Measurements from ENCODE around the gene NCOR2.
"Not testable (repeated sequence)": the region's sequence is repeated elsewhere in the genome, so short reads cannot be mapped to it uniquely, and the experiment has no call there.

NCOR2 gene

GRCh38 chr12:124601706-124602105 lies 34.3 kb upstream of the NCOR2 start:
- DNase-seq: peak in 1 of 56 donors; percentile 20

- DNase-seq: no peak
Observed at GRCh38 chr12:124599074-124599999, 31.9 kb upstream of the NCOR2 start.

- no peak for DNase-seq
Observed at GRCh38 chr12:124597041-124597440, 29.6 kb upstream of the NCOR2 start.

GRCh38 chr12:124595444-124595843 lies 28.0 kb upstream of the NCOR2 start:
- no peak for DNase-seq

GRCh38 chr12:124594851-124595250 lies 27.4 kb upstream of the NCOR2 start:
- no peak for DNase-seq

- no peak for DNase-seq
Observed at GRCh38 chr12:124593851-124594401, 26.5 kb upstream of the NCOR2 start.

GRCh38 chr12:124593176-124593575 lies 25.8 kb upstream of the NCOR2 start:
- DNase-seq: no peak

- DNase-seq: peak in 5 of 56 donors; percentile 8 to 20 (median 11)
Observed at GRCh38 chr12:124592481-124593160, 25.2 kb upstream of the NCOR2 start.

GRCh38 chr12:124592050-124592449 lies 24.6 kb upstream of the NCOR2 start:
- no peak for DNase-seq

GRCh38 chr12:124590447-124590846 lies 23.0 kb upstream of the NCOR2 start:
- no peak for DNase-seq

- peak in 11 of 56 donors; percentile 6 to 35 (median 17) for DNase-seq
Observed at GRCh38 chr12:124588751-124589267, 21.4 kb upstream of the NCOR2 start.

- DNase-seq: no peak
Observed at GRCh38 chr12:124588018-124588634, 20.7 kb upstream of the NCOR2 start.

- no peak for DNase-seq
Observed at GRCh38 chr12:124586756-124587155, 19.3 kb upstream of the NCOR2 start.

GRCh38 chr12:124584494-124584893 lies 17.1 kb upstream of the NCOR2 start:
- not testable (repeated sequence) for DNase-seq

GRCh38 chr12:124583854-124584253 lies 16.4 kb upstream of the NCOR2 start:
- DNase-seq: no peak

GRCh38 chr12:124582108-124582424 lies 14.7 kb upstream of the NCOR2 start:
- peak in 6 of 56 donors; percentile 11 to 22 (median 20) for DNase-seq

GRCh38 chr12:124581307-124582107 lies 14.1 kb upstream of the NCOR2 start:
- no peak for DNase-seq

- DNase-seq: no peak
Observed at GRCh38 chr12:124579921-124580517, 12.6 kb upstream of the NCOR2 start.

GRCh38 chr12:124578854-124579253 lies 11.4 kb upstream of the NCOR2 start:
- DNase-seq: no peak

GRCh38 chr12:124578445-124578844 lies 11.0 kb upstream of the NCOR2 start:
- no peak for DNase-seq
